Measurements from ENCODE around the gene DLGAP1. TPM values are rescaled to one million over a fixed set of nuclear protein-coding genes. Genes with fewer than 3 reads are reported as not detected.

DLGAP1 gene
- total and polyA plus RNA-seq, 2 of the 8 experiments (the other 6 are each of a cell fraction or from before 2014, with no cell fraction given) = 11.8 to 16.9 TPM

GRCh38 chr18:3597409-3598357 lies 857.4 kb downstream of the DLGAP1 start (continued):
- TF ChIP-seq CHD7 (IDR thresholded peaks at IDR 0.05; ENCODE audit: insufficient replicate concordance, low read length) = no peak
